Activated T-helper 1 cell treated with anti-CD3 and anti-CD28 coated beads, Interleukin-2, amount 50 U/mL, for 16 hours (primary cell): ENCODE data around the gene TEX19.
"Not testable (repeated sequence)": the region's sequence is repeated elsewhere in the genome, so short reads cannot be mapped to it uniquely, and the experiment has no call there.

Source experiments
- DNase-seq, 2 donors: peaks; one replicate each; pipeline ENCODE4 v3.0.0-alpha.2; 2020; ENCODE audit warnings: low read depth in 1 of 2, low spot score in 1 of 2

TEX19 gene

GRCh38 chr17:82374626-82375331, 15.7 kb downstream of the TEX19 start:
- no peak for DNase-seq

DNA sequence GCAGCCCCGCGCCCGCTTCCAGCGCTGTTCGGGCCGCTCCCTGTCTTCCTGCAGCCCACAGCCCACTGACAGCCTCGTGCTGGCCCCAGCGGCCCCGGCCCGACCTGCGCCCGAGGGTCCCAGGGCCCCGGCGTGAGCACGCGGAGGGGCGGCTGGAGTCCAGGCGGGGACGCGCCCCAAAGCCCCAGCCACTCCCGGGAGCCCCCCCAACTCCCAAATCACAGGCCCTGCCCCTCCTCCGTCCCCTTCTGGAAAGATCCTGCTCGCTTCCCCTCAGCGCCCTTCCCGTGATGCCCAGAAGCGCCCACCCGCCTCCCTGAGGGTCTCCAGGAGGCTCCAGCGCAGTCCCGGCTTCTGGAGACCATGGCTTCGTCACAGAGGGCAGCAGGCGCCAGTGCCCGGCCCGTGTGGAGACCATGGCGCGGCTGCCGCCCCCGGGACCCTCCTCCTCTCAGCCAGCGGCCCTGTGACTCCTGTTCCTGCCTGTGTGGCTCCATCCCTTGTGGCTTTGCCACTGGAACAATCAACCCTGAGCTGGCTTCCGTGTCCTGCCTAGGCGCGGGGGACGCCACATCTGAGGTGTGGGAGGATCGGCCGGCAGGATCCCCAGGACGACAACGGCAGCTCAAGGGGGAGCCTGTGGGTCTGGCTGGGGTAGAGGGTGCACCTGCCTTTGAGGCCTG, 16.5 kb downstream of the TEX19 start:
- no peak for DNase-seq

DNA sequence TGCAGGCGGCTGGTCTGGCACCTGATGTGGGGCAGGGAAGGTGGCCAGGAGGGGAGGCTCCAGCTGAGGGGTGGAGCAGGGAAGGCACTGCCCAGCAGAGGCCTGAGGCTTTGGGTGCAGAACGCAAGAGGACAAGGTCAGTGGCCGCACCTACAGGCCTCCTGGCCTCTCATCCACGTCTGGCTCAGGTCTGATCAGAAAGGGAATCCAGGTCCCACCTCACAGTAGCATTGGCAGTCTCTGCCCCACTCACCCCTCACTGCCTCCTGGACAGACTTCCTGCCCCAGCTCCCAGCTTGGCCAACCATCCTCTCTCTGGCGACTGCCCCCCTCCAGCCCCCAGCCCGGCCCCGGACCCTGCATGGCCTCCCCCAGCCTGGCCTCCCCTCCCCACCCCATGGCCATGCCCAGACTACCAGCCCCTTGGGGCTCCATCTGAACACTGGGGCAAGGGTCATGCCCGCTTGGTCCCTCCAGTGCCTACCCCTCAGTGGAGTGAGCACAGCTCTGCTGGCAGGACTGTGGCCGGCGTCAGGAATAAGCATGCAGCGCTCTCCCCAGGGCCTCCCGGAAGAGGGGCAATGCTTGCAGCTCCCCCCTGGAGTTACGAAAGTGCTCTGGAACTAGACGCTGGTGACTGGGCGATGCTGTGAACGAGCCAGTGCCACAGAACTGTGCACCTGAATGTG, 17.1 kb downstream of the TEX19 start:
- no peak for DNase-seq

DNA sequence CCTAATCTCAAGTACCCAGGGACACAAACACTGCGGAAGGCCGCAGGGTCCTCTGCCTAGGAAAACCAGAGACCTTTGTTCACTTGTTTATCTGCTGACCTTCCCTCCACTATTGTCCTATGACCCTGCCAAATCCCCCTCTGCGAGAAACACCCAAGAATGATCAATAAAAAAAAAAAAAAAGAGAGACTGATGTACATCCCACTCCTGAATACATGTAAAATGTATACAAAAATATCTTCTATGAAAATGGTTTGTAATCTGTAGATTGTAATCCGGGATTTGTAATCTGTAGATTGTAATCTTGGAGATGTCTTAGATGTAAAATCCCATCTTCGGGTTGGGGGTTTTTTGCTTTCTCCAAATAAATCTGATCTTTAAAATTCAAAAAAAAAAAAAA, 18.2 kb downstream of the TEX19 start:
- not testable (repeated sequence) for DNase-seq

GRCh38 chr17:82377924-82378740, 19.1 kb downstream of the TEX19 start:
- no peak for DNase-seq

- no peak for DNase-seq
Observed at GRCh38 chr17:82378741-82379021, 19.6 kb downstream of the TEX19 start.

- DNase-seq: no peak
Observed at GRCh38 chr17:82380860-82381702, 22.0 kb downstream of the TEX19 start.

DNA sequence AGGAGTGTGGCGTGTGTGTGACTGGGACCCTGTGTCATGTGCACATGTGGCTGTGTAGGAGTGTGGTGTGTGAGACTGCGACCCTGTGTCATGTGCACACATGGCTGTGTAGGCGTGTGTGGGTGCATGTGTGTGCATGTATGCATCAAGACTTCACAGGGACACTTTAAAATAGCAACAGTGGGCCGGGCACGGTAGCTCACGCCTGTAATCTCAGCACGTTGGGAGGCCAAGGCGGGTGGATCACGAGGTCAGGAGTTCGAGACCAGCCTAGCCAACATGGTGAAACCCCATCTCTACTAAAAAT, 22.6 kb downstream of the TEX19 start:
- DNase-seq: not testable (repeated sequence)

DNA sequence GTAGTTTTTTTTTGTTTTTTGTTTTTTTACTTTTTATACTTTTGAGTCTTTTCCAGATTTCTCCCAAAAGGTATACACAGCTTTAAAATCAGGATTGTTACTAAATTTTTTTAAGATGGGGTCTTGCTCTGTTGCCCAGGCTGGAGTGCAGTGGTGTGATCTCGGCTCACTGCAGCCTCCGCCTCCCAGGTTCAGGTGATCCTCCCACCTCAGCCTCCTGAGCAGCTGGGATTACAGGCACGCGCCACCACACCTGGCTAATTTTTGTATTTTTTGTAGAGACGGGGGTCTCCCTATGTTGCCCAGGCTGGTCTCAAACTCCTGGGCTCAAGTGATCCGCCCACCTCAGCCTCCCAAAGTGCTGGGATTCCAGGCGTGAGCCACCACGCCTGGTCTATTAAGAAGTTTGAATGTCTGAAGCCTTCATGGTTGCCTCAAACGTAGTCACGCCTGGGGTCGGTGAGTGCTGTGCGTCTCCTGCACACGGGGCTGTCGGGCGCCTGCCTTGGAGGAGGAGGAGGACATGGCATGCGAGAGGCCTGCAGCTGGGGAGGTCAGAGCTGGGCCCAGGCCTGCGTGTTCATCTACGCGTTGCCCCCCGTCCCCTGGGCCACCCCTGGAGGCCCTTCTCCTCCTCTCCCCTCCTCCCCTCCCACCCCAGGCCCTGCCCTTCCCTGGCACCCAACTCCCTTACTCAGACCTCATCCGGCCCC, 23.3 kb downstream of the TEX19 start:
- DNase-seq: not testable (repeated sequence)

DNA sequence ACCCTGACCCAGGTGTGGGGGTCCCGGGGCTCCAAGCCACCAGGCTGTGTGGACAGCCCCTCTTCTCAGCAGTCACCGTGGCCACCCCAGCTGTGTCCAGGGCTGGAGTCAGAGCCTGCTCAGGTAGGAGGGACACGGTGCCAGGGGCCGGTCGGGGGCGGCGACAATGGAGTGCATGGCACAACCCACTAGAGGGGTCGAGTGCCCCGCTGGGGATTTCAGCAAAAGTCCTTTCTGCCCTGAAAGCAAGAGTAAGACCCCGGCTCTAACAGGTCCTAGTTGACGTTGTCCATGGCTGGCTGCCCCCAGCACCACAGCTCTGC, 23.8 kb downstream of the TEX19 start:
- DNase-seq: no peak

- no peak for DNase-seq
Observed at GRCh38 chr17:82383411-82383810, 24.4 kb downstream of the TEX19 start.

DNA sequence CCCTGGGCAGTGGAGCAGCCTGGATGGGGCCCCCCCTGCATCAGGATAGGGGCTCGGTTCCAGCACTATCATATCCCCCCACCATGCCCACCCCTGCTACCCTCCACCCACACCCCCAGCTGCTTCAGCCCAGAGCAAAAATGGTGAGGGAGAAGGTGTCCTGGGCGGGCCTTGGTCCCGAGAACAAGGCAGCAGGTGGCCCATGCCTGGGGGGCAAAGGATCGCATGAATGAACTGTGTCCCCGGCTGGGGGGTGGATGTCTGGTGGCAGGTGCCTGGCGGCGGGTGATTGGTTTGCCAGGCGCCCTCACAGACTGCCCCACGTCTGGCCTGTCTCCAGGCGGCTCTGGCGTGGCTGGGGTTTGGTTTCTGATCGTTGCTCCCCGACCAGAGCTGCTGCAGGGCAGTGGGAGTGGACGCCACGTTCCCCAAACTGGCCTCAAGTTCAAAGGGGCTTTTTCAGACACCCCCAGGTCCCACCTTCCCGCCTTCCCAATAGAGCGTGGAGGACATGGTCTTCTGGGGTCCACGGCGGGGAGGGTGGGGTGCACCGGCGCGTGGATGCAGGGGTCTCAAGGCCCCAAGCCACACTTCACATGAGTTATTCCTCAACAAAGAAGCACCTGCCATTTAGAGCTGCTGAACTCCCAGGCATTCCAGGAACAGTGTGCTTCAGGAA, 25.1 kb downstream of the TEX19 start:
- no peak for DNase-seq

- DNase-seq: no peak
Observed at GRCh38 chr17:82384730-82385481, 25.9 kb downstream of the TEX19 start.

GRCh38 chr17:82385559-82386254, 26.7 kb downstream of the TEX19 start:
- no peak for DNase-seq

DNA sequence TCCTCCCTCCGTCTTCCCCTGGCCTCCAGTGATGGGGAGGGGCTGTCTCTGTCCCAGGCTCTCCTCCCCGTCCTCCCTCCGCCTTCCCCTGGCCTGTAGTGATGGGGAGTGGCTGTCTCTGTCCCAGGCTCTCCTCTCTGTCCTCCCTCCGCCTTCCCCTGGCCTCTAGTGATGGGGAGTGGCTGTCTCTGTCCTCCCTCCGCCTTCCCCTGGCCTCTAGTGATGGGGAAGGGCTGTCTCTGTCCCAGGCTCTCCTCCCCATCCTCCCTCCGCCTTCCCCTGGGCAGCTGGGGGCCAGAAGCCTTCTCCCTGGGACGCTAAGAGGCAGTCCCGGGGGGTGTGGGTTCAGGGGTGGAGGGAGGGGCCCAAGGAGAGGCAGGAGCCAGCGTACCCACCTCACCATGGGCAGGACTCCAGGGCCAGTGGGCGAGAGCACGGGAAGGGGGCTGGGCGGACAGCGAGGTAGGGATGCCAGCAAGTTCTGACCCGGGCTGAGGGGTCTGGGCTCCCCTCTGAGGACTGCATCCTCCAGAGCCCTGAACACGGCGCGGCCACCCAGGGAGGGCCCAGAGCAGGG, 27.3 kb downstream of the TEX19 start:
- no peak for DNase-seq

- DNase-seq: no peak
Observed at GRCh38 chr17:82386881-82387704, 28.0 kb downstream of the TEX19 start.

DNA sequence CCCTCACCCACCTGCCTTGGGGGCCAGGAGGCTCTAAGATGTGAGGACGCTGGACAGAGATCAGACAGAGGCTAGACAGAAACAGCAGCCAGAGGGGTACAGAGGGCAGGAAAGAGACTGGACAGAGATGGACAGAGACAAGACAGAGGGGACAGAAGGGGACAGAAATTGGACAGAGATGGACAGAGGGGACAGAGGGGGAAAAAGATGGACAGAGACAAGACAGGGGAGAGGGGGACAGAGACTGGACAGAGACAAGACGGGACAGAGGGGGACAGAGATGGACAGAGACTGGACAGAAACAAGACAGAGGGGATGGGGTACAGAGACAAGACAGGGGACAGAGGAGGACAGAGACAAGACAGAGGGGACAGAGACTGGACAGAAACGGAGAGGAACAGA, 28.7 kb downstream of the TEX19 start:
- no peak for DNase-seq
